Stimulated activated CD8-positive, alpha-beta memory T cell treated with anti-CD3 and anti-CD28 coated beads, Interleukin-2, amount 100 ng/mL, for 48 hours (primary cell): ENCODE data around the gene FBXO44.

Experiments
- DNase-seq, 2 donors: peaks; one replicate each; pipeline ENCODE4 v3.0.0-alpha.2; 2020; ENCODE audit warnings: low read depth in 2 of 2

FBXO44 gene

DNA sequence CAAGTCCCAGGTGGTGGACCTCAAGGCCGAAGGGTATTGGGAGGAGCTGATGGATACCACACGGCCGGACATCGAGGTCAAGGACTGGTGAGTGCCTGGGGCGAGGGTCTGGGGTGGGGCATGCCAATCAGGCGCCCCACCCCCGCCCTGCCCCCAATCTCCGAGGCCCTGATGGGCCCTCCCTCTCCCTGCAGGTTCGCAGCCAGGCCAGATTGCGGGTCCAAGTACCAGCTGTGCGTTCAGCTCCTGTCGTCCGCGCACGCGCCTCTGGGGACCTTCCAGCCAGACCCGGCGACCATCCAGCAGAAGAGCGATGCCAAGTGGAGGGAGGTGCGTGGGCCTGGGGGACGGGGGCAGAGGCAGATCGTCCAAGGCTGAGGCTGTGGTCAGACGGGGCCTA, 3.9 kb downstream of the FBXO44 start:
- DNase-seq = no peak

DNA sequence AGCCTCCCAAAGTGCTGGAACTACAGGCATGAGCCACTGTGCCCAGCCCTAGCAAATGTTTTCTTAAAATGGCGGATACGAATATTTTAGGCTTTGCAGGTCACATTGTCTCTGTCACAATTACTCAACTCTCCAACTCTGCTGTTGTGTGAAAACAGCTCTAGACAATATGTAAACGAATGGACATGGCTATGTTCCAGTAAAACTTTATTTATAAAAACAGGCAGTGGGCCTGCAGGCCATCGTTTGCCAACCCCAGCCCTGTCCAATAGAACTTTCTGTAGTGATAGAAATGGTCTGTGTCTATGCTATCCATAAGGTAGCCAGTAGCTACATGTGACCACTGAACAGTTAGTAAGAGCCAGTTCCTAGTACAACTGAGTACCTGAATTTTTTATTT, 5.1 kb downstream of the FBXO44 start:
- DNase-seq = no peak

DNA sequence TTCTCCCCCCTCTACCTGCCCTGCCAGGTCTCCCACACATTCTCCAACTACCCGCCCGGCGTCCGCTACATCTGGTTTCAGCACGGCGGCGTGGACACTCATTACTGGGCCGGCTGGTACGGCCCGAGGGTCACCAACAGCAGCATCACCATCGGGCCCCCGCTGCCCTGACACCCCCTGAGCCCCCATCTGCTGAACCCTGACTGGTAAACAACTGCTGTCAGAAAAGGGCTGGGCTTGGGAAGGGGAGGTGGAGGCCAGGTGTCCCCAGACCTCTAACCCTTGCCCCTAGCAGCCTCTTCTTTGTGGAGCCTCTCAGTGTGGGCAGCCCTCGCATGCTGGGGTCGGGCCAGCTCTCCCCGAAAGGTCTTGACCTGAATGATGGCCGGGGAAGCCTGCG, 6.4 kb downstream of the FBXO44 start:
- no peak for DNase-seq

DNA sequence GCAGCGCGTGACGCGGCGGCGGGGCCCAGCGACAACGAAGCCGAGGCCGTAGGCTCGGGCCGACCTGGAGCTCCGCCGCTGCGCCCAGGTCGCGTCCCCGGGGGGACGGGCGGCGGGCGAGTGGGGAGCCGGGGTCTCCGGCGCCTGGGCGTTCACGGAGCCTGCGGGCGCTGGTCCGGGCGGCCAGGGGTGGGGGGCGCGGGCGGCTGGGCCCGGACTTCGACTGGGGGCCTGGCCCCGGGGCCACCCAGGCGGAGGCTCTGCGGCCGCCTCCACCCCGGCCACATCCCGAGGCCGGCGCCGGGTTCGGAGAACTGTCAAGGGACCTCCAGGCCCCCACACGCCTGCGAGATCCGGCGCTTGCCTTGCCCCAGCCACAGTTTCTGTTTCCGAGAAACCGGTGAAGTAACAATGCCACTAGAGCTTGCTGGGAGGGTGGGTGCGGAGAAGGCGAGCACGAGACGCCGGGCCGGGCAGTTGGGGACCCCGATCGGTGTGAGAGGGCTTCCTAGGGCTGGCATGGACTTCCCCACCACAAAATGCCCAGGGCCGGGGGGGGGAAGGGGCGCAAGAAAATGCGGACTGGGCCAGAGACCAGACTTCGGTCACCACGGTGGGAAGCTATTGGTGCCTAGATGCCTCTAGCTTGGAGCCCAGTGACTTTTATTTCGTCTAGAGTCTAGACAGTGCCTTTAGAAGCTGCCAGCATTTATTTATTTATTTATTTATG, 9.8 kb downstream of the FBXO44 start:
- peak; percentile 50 to 63 for DNase-seq

DNA sequence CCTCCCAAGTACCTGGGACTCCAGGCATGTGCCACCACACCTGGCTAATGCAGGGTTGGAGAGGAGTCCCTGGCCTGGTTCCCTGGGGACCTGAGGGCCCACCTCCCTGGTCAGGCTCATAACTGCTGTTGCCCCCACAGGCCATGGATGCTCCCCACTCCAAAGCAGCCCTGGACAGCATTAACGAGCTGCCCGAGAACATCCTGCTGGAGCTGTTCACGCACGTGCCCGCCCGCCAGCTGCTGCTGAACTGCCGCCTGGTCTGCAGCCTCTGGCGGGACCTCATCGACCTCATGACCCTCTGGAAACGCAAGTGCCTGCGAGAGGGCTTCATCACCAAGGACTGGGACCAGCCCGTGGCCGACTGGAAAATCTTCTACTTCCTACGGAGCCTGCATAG, 13.8 kb downstream of the FBXO44 start:
- no peak for DNase-seq

DNA sequence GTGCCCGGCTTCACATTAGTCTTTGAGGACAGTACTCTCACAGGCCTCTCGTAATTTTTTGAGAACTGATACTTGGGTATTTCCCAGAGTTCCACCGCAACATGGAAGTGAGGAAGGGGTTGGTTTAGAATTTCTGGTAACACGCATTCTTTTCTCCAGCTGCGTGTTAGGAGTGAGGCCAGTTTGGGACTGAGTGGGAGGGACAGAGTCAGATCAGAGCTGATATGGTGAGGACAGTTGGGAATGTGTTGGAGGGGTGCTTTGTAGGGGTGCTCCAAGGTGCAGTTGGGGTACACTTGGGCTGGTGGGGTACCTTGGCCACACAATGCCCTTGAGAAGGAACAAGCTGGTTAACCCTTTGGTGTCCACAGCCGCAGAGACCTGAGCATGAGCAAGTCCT, 16.1 kb downstream of the FBXO44 start:
- DNase-seq = no peak

DNA sequence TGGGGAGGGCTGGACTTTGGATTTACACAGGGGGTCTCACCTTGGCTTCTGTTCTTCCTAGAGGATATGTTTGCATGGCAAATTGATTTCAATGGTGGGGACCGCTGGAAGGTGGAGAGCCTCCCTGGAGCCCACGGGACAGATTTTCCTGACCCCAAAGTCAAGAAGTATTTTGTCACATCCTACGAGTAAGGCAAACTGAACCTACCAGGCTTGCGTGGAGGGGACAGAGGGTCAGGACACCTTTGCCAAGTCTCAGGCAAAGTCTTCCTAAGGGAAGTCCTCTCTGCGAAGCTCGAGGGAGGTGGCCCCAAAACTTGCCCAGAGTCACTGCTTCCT, 16.5 kb downstream of the FBXO44 start:
- DNase-seq = no peak

DNA sequence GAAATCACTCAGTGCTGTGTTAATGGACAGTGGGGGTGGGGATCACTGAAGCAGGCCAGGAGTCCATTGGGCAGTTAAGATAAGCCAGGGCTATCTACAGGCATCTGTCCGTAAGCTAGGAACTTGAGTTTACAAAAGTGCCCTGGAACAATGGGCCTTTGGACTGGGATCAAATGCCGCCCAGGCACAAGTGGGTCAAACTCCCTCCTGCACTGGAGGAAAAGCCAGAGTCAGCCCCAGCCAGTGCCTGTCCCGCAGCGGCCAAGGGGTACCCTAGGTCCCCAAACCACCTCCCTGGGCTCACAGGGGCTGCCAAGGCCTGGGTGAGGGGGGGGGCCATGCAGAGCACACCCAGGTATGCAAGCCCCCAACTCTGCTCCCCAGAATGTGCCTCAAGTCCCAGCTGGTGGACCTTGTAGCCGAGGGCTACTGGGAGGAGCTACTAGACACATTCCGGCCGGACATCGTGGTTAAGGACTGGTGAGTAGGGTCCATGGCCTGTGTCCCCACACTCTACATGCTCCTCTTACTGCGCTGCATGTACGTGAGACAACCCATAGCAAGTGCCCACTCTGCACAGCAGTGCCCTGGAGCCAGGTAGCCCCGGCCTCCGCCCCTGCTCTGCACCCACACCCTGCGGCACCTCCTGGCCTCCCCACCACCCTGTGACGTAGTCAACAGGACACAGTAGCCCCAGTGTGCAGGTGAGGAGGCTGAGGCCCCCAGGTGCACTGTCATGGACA, 17.0 kb downstream of the FBXO44 start:
- DNase-seq = no peak

DNA sequence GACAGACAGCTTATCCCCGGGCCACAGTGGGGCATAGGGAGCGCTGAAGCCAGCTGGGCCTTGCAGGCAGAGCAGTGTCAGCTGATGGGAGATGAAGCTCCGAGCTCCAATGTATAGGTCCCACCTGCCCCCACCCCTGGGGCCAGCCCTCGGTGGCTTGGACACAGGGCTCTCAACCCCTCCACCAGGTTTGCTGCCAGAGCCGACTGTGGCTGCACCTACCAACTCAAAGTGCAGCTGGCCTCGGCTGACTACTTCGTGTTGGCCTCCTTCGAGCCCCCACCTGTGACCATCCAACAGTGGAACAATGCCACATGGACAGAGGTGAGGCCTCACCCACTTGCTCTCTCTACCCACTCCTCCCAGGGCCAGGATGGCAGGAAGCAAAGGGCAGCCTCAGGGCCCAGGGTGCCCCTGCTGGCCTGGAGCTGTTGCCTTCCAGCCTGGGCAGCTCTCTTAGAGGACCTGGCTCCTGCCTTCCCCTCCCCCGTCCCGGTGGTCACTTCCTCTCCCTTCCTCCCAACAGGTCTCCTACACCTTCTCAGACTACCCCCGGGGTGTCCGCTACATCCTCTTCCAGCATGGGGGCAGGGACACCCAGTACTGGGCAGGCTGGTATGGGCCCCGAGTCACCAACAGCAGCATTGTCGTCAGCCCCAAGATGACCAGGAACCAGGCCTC, 18.6 kb downstream of the FBXO44 start:
- DNase-seq = no peak

DNA sequence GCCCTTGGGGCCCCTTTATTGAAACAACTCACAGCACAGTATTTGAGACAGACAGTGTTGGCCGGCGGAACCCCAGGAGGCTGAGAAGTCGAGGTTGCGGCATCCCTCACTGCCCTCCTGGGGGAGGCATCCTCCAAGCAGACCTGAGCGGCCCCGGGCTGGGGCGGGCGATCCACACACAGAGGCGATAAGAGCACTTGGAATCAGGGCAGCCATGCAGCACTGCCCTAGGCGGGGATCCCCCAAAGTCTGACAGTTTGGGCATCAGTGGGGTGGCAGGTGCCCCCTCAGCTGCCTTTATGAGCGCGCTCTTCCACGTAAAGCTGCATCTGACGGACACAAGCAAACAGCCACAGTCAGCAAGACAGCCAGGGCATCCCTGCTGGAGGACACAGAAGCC, 19.8 kb downstream of the FBXO44 start:
- DNase-seq = no peak

DNA sequence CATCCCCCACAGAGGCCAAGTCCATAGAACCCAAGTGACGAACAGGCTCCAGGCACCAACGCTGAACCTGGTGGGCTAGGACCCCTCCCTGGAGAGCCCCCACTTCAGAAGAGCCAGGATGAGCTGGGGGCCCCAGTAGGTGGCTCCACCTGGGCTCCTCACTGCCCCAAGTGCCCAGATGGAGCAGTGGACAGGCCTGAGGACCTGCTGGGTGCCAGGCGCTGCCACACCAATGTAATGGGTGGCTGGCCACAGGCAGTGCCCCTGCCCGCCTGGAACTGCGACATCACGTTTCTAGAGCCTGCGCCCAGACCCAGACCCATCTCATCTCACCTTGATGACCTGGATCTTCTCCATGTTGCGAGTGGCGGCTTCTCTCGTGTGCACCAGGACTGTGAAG, 20.6 kb downstream of the FBXO44 start:
- no peak for DNase-seq

DNA sequence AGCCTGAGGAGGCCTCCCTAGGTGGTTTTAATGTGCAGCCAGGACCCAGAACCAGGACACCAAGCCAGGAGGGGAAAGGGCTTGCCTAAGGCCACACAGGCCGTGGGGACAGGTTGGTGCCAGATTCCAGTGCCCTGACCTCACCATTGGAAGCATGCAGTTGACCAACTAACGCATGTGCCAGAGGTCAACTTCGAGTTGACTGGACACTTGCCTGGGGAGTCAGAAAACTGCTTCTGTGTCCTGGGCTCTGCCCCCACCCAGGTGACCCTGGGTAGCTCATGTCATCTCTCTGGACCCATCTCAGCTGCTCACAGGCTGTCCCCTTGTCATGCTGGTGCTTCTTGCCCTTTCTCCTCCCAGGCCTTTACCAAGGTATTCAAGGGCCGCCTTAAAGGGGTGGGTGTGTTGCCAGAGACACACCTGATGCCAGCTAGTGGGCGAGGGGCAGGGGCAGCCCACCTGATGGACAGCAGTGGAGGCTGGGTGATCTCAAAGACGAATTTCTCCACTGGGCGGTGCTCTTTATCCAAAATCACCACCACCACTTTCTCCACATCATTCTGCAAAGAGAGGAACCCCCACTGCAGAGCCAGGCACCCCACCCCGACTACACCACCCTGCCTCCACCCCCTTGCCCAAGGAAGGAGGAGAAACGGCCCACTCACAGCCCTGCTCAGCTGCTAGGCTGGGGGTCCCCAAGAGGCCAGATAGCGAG, 21.9 kb downstream of the FBXO44 start:
- DNase-seq = no peak

DNA sequence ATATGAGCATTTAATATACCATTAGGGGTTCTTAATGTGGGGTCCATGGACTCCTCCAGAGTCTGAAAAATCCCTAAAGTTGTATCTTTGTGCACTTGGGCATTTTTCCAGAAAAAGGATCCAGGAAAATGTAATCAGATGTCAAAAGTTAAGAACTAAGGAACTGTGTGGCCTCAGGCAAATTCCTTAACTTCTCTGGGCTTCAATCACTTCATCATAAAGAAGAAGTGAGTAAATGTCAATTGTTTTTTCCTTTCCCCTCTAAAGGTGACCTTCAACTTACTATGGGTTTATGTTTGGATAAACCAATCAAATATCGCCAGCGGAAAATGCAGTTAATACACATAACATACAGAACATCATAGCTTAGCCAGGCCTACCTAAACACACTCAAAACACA, 23.8 kb downstream of the FBXO44 start:
- DNase-seq = no peak

DNA sequence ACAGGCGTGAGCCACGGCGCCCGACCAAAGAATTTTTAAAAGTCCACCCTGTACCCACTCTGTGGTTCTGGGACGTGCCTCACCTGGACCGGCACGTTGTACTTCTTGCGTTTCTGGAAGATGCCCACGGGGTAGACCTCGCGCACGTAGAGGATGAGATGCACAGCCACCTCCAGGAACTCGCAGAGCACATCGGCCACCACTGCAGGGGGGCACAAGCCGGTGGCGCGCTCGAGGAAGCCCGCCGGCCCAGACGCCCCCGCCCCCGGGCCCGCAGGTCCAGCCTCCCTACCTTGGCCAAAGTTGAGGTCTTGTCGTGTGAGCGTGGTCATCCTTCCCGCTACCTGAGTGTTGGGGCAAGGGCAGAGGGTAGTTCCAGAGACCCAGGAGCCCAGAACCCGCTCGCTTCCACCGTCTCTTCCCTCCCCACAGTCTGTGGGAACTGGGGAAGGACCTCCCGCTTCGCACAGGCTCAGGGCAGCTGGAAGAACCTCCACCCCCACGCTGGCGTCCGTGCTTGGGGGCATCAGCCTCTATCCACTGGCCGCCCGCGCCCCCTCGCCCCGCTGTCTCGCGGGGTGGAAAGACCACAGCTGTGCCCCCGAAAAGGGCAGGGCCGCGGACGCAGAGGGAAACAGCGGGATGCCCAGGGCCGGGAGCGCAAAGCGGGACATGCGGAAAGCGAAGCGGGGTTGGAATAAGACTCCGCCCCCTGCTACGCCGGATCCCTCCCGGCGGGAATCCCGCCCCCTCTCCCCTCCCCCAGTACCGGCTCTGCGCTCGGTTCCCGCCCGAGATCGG, 25.8 kb downstream of the FBXO44 start:
- peak in 1 of 2 donors; percentile 20 for DNase-seq

DNA sequence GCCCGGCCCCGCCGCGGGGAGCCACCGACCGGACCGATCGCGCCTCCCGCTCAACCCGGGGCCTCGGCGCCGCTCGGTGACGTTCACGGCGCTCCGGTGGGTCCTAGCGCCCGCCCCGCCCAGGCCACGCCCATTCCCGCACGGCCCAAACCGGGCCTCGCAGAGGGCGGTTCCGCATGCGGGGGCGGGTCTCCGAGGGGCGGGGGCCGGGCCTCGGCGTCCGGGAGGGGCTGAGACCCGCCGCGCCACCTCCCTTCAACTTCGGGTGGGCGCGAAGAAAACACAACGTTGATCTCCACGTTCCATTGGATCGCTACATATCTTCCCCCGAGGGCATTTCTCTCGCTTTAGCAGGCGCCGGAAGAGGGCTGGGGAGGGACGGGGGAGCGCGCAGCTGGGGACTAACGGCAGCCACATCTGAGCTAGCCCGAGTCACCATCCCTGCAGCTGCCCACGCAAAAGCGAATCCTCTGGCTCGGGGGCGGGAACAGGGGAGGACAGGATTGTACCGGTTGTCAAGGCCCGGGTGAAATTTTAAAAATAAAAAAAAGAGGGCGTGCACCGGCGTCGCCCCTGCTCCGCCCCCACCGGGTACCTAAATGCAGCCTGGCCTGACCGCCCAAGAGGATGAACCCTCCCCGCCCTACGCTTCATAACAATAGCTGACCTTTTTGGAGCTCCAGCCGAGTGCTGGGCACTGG, 26.5 kb downstream of the FBXO44 start, which contains the start of gene MAD2L2:
MAD2L2 (minus strand) TSS at position 78 of the 701 bp plus-strand sequence. CDS start 547 bp downstream, outside the sequence.
- DNase-seq = peak; percentile 87 to 91

DNA sequence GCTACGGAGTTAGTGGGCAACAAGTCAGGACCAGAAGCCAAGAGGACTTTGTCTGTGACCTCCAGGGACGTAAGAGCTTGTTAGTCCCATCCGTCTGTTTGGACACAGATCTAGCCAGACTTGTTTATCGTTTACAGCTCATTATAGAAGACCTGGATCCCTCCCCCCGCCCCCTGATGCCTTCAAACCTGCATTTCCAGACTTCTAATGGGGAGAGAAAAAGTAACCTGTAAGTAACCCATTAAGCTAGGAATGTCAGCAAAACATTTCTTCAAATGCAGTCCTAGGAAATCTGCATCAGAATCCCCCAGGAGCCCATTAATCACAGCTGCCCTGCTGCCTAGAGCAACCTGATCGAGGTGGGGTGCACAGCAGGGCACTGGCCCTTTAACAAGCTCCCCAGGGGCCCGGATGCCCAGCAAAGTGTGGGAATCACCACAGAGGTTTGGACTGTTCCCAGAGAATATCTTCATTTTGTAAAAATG, 27.7 kb downstream of the FBXO44 start:
- DNase-seq = no peak

DNA sequence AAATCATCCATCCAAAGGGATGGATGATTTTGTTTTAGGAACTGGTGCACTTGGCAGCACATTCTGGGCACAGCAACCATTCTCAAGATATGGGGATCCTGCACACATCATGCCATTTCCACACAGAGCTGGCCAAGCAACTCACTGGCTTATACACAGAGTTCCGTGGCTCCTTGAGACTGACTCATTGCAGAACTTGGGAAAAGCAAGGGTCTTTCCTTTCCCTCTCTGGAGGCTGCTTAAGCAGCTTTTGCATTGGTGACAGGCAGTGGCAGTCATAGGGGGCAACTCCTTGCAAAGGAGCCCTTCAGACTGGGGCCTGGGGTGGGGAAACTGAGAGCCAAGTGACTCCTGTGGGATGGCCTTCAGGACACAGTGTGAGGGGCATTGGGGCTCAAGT, 28.1 kb downstream of the FBXO44 start:
- no peak for DNase-seq

DNA sequence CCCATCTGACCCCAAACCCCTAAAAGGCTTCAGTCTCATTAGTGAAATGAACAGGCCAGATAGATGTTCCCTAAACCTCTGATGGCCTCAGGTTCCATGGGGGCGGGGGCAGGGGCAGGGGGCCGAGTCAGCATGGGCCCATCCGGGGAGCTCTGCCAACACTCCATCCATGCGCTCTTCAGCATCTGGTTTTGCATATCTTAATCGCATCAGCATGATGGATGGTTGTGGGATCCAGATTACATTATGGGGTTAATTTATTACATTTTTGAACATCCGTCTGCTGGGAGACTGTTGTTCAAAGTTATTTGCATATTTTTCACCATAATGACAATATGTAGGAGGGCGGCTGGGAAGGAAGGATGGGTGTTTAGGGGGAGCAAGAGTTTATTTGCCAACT, 29.4 kb downstream of the FBXO44 start:
- DNase-seq = no peak

DNA sequence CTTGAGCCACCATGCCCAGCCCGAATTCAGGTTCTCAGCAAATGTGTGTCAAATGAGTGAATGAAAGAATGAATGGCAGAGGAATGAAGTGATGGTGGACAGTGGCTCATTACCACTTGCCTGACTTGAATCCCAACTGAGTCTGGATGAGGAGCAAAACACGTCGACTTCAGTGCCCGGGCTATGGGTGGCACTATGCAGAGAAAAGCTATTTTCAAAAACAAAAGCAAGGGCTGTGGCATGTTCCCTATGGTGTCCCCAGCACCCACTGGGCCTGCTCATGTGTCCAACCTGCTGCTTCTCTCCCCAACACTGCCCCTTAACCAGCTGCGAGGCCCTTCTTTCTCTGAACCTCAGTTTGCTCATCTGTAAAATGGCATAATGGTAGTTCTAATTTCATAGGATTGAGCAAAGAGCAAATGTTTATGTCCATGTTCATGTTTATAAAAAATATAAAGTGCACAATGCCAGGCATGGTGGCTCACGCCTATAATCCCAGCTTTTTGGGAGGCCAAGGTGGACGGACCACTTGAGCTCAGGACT, 30.6 kb downstream of the FBXO44 start:
- DNase-seq = no peak

DNA sequence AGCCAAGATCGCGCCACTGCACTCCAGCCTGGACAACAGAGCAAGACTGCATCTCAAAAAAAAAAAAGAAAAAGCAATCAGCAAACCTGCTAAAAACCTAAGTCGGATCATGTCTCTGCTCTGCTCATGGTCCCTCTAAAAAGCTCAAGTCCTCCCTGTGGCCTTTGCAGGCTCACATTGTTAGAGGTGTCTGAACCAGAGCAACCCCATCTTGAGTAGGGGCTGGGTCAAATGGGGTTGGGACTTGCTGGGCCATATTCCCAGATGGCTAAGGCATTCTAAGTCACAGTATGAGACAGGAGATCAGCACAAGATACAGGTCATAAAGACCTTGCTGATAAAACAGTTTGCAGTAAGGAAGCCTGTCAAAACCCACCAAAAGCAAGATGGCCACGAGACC, 33.8 kb downstream of the FBXO44 start:
- no peak for DNase-seq
